SU-DHL-6 (cell line): ENCODE data around the gene MINDY4B.

ENCODE experiments used
- CTCF ChIP-seq: fragments of 200-600 bp; sonication (generic); IDR thresholded peaks from one replicate; pipeline ENCODE4 v1.5.1; 2017; ENCODE audit warnings: antibody characterized with exemption, mild to moderate bottlenecking, low read length, moderate library complexity; ENCODE audit not compliant: insufficient read depth, poor library complexity, severe bottlenecking
- EZH2phosphoT487 ChIP-seq: fragments of 200-600 bp; sonication (generic), shearing (Covaris generic); conservative IDR thresholded peaks from 2 replicates; pipeline ENCODE4 v1.6.1; 2018; ENCODE audit warnings: mild to moderate bottlenecking, antibody characterized with exemption, low read length, moderate library complexity, mixed read lengths

GRCh38 chr3:150843241-150843640, 62.0 kb downstream of the MINDY4B start:
- no peak for TF ChIP-seq CTCF
- no peak for TF ChIP-seq EZH2phosphoT487
